Embryonic facial prominence (tissue), 1 donor: Measurements from ENCODE around the gene MED26.
A peak's percentile ranks its signal among the peaks of the same experiment; 100 is the strongest.
"Not testable (repeated sequence)": the region's sequence is repeated elsewhere in the genome, so short reads cannot be mapped to it uniquely, and the experiment has no call there.

ENCODE experiments used
- DNase-seq: peaks from one replicate; pipeline ENCODE4 v3.0.0-alpha.2; 2016; ENCODE audit errors: extremely low spot score

Gene MED26, protein sequence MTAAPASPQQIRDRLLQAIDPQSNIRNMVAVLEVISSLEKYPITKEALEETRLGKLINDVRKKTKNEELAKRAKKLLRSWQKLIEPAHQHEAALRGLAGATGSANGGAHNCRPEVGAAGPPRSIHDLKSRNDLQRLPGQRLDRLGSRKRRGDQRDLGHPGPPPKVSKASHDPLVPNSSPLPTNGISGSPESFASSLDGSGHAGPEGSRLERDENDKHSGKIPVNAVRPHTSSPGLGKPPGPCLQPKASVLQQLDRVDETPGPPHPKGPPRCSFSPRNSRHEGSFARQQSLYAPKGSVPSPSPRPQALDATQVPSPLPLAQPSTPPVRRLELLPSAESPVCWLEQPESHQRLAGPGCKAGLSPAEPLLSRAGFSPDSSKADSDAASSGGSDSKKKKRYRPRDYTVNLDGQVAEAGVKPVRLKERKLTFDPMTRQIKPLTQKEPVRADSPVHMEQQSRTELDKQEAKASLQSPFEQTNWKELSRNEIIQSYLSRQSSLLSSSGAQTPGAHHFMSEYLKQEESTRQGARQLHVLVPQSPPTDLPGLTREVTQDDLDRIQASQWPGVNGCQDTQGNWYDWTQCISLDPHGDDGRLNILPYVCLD

DNA sequence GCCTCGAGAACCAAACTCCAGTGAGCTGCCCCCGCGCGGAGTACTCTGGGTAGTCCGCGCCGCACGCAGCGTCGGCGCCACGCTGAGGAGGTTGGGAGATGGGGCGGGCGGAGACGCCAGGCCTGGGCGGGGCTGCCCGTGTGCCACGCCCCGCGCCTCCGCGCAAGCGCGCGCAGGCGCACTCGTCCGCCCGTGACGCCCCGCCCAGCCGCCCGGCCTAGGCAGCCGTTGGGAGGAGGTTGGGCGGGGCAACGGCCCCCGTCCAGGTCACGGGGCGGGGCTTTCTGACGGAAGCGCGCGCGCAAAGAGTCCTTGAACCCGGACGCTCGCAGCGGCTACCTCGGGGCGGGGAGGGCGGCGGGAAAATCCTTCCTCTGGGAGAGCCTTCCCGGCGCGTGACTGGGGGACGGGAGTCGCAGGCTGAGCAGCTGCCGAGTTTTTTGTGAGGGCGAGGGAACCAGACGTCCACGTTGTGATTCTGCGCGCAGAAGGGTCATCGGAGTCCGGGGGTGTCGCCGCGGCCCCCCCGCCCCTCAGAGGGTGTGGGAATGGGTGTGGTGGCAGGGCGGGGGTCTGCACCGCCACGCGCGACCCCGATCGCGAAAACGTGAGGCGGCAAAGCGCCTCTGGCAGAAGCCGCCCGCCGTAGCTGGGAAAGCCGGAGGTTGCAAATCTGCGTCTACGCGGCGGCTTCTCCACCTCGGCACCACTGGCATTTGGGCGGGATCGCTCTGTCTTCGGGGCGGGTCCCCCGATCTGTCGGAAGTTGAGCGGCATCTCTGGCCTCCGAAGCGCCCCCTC lies at the start of gene MED26:
MED26 (minus strand) TSS at position 22 of the 801 bp plus-strand sequence. CDS start 261 bp downstream, outside the sequence.
- DNase-seq, result peak; percentile 89

DNA sequence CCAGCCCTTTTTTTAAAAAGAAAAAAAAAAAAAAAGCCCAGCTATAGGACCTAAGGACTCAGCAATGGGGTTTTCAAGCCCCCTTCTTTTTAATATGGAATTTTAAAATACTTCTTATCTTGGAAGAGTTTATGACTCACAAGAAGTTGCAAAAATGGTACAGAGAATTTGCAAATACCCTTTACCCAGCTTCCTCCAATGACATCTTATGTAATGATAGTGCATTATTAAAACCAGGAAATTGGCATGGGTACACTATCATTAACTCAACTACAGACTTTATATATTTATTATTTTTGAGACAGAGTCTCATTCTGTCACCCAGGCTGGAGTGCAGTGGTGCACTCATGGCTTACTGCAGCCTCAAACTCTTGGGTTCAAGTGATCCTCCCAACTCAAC lies 49.1 kb upstream of the MED26 start:
- no peak for DNase-seq

- DNase-seq, result no peak
Measured at GRCh38 chr19:16676101-16676798, 48.2 kb upstream of the MED26 start.

- DNase-seq, result not testable (repeated sequence)
Measured at GRCh38 chr19:16673839-16674238, 45.8 kb upstream of the MED26 start.

DNA sequence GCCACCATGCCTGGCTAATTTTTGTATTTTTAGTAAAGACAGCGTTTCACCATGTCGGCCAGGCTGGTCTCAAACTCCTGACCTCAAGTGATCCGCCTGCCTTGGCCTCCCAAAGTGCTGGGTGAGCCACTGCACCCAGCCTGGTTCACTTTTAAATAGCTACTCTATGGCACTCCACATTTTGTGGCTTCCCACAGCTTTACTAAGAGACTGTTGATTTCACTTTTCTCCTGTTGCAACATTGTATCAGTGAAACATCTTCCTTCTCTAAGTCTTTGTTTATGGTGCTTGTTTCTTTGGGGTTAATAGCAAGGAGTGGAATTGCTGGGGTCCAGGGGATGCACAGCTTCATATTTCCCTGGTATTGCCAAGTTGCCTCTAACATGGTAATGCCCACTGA lies 45.2 kb upstream of the MED26 start:
- DNase-seq, result no peak

- DNase-seq, result no peak
Measured at GRCh38 chr19:16671652-16672274, 43.8 kb upstream of the MED26 start.

GRCh38 chr19:16670291-16670690 lies 42.3 kb upstream of the MED26 start:
- no peak for DNase-seq

DNA sequence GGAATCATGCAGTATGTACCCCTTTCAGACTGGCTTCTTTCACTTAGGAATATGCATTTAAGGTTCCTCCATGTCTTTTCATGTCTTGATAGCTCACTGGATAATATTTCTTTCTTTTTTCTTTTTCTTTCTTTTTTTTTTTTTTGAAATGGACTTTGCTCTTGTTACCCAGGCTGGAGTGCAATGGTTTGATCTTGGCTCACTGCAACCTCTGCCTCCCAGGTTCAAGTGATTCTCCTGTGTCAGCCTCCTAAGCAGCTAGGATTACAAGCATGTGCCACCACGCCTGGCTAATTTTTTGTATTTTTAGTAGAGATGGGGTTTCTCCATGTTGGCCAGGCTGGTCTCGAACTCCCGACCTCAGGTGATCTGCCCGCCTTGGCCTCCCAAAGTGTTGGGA lies 40.7 kb upstream of the MED26 start:
- DNase-seq, result not testable (repeated sequence)

- DNase-seq, result no peak
Measured at GRCh38 chr19:16668176-16668575, 40.2 kb upstream of the MED26 start.

DNA sequence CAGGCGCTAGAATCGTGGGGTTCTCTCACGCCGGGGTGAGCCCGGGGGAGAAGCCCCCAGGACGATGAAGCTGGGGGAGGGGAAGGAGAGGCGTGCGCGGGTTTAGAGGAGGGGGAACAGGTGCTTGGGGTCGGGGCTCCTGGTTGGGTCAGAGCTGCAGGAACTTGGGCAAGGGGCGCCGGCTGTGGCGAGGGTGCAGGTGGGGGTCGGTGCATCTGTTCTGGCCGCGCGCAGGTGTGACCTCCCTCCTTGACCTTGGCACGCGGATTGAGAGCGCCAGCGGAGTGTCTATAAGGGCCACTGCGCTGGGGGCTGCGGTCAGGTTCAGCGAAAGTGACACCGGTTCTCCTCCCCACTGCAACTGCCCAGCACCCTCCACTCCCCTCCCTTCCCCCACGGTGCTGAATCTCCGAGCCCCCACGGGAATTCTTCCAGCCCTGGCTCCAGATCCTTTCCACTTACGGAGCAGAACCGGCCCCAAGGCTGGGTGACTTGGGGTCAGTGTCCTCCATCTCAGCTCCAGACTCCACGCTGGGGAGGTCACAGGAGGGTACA lies 33.6 kb upstream of the MED26 start:
- DNase-seq, result no peak

GRCh38 chr19:16660763-16661479 lies 32.9 kb upstream of the MED26 start, which contains the start of gene TMEM38A:
TMEM38A (plus strand) TSS chr19:16661139; CDS start chr19:16661218, 79 bp downstream.
- no peak for DNase-seq

DNA sequence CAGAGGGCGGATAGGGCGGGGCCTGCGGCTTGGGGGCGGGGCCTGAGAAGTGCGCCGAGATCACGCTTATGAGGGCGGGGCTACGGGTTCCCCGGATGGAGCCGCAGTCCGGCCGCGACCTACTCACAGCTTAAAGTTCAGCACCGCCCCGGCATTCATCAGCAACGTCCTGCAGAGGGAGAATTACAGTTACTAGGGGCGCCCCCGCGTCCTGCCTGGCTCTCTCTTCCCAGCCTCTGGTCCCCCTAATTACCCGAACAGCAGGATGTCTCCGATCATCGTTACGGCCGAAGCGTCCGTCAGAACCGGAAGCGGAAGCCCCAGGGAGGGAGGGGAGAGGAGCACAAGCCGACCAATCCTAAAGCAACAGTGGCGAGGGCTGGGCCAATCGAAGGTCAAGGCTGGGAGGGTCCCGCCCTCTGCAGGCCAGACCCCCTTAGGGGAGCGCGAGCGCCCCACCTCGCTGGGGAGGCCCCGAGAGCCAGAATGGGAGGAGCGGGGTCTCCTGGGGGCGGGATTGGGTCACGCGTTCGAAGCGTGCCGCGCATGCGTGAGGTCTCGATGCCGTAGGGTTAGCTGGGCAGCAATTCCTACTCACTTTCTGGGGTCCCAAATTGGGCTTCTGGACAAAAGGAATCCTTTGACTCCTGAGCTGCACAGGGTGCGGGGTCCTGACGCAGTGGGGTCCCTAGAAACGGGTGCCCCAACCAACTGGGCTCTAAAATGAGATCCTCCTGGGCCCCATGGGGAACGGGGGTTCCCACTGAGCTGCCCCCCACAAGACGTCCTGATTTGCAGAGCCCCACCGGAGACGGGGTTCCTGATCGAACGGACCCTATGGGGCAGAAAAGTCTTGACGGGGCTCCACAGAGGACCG lies 32.1 kb upstream of the MED26 start, which contains the start of gene SMIM7:
SMIM7 (minus strand) TSS at position 313 of the 877 bp plus-strand sequence; CDS start at position 279, 34 bp downstream.
- peak; percentile 95 for DNase-seq

DNA sequence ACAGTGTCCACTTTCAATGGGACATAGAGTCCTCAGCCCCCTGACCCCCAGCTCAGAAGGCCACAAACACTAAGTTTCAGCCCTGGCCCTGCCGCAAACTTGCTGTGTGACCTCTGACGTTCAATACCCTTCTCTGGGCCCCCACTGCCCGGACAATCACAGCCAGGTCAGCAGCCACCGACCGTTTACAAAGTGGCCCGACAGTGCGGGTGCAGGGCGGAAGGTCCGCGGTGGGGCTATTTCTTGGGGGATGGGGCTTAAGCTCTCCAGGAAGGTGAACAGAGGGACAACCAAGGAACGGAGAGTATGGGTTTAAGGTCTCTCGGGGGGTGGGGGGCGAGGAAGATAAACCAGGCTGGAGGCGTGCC lies 31.4 kb upstream of the MED26 start:
- DNase-seq, result no peak

- DNase-seq, result no peak
Measured at GRCh38 chr19:16657384-16657783, 29.4 kb upstream of the MED26 start.

DNA sequence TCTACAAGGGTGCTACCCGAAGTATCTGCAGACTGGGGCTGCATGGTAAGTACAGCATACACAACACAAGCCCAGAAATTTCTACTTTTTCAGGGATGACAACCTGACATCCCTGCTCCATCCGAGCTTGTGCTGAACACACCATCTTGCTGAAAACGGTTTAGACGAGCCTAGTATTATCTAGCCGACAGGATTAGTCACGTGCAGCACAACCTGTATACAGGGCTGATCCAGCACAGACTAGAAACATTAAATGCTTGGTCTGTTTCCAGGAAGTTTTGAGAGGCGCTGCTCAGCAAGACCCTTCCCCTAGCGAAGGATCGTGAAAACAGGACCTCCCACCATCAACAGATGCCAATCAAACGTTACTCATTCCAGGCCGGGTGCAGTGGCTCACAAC lies 27.7 kb upstream of the MED26 start:
- DNase-seq, result no peak

GRCh38 chr19:16654627-16655026 lies 26.6 kb upstream of the MED26 start:
- DNase-seq, result no peak

GRCh38 chr19:16654140-16654539 lies 26.1 kb upstream of the MED26 start:
- no peak for DNase-seq

DNA sequence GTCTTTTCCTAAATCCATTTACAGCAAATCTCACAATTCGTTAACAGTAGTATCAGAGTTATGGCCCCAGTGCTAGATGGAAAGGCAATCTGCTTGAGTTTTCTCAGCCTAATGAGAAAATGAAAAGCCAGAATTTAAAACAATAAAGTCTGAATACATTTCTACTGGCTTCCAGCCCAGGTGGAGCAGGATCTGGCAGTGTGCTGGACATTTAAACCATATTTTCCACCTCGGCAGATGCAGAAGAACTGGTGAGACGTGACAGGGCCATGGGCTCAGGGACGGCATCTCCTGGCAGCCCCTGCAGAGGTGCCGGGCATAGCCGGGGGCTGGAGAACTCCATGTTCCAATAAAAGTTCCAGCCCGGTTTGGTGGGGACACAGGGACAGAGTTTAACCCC lies 24.9 kb upstream of the MED26 start:
- no peak for DNase-seq
